Tibial nerve (tissue), 4 donors: ENCODE data around the gene HSPB7. TPM values are rescaled to one million over a fixed set of nuclear protein-coding genes. Genes with fewer than 3 reads are reported as not detected.
"Not testable (repeated sequence)": the region's sequence is repeated elsewhere in the genome, so short reads cannot be mapped to it uniquely, and the experiment has no call there.

Experiments used
- DNase-seq, 2 donors: peaks; one replicate each; pipeline ENCODE4 v3.0.0-alpha.2; 2019; ENCODE audit warnings: low spot score in 2 of 2
- H3K27ac ChIP-seq, 4 donors: fragments of 200-600 bp; sonication (generic) in 3 of 4; one replicate each; pipeline ENCODE4 v1.5.1; 2017 to 2019; ENCODE audit warnings: mild to moderate bottlenecking in 1 of 4
- H3K27me3 ChIP-seq, 2 donors: fragments of 200-600 bp; sonication (generic) in 1 of 2; one replicate each; pipeline versions ENCODE4 v1.5.1 to v1.6.0; 2017 to 2019
- H3K36me3 ChIP-seq, 3 donors: fragments of 200-600 bp; sonication (generic); one replicate each; pipeline ENCODE4 v1.5.1; 2018 to 2019
- H3K4me1 ChIP-seq, 4 donors: fragments of 200-600 bp; sonication (generic) in 3 of 4; one replicate each; pipeline ENCODE4 v1.5.1; 2017 to 2019
- H3K4me3 ChIP-seq, 4 donors: fragments of 200-600 bp; sonication (generic) in 3 of 4; one replicate each; pipeline ENCODE4 v1.5.1; 2017 to 2019; ENCODE audit warnings: mild to moderate bottlenecking in 1 of 4, moderate library complexity in 1 of 4
- H3K9me3 ChIP-seq, 4 donors: fragments of 200-600 bp; sonication (generic) in 3 of 4; one replicate each; pipeline ENCODE4 v1.5.1; 2017 to 2019
- EP300 ChIP-seq, 2 donors: sonication (generic); formaldehyde crosslinking; IDR thresholded peaks; one replicate each; pipeline ENCODE4 v1.6.1; 2017; ENCODE audit warnings: antibody characterized with exemption in 2 of 2, mild to moderate bottlenecking in 1 of 2
- POLR2A ChIP-seq, 2 donors: fragments of 450-650 bp; IDR thresholded peaks; one replicate each; pipeline ENCODE4 v1.6.1; 2017; ENCODE audit warnings: antibody characterized with exemption in 2 of 2, mild to moderate bottlenecking in 2 of 2, moderate library complexity in 2 of 2
- WGBS, 2 donors: methylation state at CpG; one replicate each; pipeline ENCODE4 v1.1.5; 2018; 5-methylcytosine and 5-hydroxymethylcytosine counted together
- total RNA-seq, 4 donors: library from RNA; depleted of rRNA; stranded (reverse); fragments of >200 nt; gene quantifications; one replicate each; pipeline ENCODE4 v1.1.0, GENCODE V29; 2016
- TF ChIP-seq, protein P1 (sequence below), 5 experiments: fragments of 200-600 bp in 3 of 5; fragments of 450-650 bp in 2 of 5; sonication (generic) in 3 of 5; IDR thresholded peaks; one replicate each; pipeline ENCODE4 v1.5.1; 2016 to 2019; ENCODE audit warnings: antibody characterized with exemption in 5 of 5, mild to moderate bottlenecking in 3 of 5, moderate library complexity in 2 of 5

The HSPB7 gene
- total RNA-seq, 4 donors from 2014 or later = 10.4 to 42.6 (median 27.6) TPM

DNA sequence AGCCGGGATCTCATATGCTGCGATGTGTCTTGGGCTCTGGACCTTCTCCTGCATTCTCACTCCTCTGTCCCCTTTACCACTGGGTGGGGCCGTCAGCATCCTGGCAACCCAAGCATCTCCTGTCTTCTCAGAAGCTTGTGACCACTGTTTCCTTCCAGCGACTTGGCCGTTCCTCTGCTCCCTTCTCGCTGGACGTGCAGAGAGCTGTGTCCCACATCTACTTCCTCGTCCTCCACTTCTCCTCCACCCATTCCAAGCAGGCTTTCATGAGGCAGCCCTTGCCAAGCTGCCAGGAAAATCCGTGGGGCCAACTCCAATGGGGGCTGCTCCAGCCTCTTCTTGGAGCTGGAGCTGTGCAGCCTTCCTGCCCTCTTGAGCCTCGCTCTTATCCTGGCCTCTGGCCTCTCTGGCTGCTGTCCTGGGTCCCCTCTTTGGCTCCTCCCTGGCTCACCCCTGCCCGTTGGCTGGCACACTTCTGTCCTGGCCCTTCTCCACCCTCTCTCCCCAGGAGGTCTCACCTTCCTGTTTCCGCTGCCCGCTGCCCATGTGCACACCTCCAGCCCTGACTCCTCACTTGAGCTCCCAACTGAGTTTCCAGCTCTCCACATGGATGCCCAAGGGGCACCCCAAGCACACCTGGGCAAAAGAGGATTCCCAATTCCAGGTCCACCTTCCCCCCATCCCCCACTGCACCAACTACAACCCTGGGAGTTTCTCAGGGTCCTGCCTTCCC lies 46.9 kb upstream of the HSPB7 start:
- Histone ChIP-seq H3K9me3 (no peaks in the 10 kb centered on the region), H3K27me3 (no peaks in the 10 kb centered on the region), H3K27ac (no peak overlapping the region), H3K36me3 (no peaks in the 10 kb centered on the region), H3K4me3 (no peak overlapping the region), H3K4me1 (peaks cover 0 to 14% (median 2%) of the 10 kb centered on the region in 4 donors)
- TF ChIP-seq EP300 (IDR thresholded peaks at IDR 0.05) (no peak), POLR2A (IDR thresholded peaks at IDR 0.05) (no peak)
- TF ChIP-seq, protein P1, sequence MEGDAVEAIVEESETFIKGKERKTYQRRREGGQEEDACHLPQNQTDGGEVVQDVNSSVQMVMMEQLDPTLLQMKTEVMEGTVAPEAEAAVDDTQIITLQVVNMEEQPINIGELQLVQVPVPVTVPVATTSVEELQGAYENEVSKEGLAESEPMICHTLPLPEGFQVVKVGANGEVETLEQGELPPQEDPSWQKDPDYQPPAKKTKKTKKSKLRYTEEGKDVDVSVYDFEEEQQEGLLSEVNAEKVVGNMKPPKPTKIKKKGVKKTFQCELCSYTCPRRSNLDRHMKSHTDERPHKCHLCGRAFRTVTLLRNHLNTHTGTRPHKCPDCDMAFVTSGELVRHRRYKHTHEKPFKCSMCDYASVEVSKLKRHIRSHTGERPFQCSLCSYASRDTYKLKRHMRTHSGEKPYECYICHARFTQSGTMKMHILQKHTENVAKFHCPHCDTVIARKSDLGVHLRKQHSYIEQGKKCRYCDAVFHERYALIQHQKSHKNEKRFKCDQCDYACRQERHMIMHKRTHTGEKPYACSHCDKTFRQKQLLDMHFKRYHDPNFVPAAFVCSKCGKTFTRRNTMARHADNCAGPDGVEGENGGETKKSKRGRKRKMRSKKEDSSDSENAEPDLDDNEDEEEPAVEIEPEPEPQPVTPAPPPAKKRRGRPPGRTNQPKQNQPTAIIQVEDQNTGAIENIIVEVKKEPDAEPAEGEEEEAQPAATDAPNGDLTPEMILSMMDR (IDR thresholded peaks at IDR 0.05) = no peak
- whole genome bisulfite sequencing, 2 donors = 41 to 45% methylated on average over 13 of the region's 13 CpGs
- DNase-seq = no peak

DNA sequence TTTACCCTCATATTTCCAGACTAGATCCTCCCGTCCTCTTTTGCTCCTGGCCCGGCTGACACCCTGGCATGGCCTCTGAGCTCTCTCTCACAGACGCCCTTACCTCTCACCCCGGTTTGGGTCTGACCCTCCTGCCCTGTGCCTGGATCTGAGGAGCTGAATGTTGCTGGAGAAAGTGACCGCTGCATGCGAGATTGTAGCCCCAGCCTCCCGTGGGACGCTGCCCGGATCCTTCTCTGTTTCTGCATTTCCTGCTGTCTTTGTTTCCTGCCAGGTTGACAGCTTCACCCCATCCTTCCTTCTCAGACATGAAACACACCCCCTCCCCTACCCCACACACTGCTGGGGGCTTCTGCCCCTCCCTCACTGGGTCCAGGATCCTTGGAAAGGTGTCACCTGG lies 46.1 kb upstream of the HSPB7 start:
- H3K4me3 ChIP-seq = no peak overlapping the region
- peaks cover 0 to 14% (median 2%) of the 10 kb centered on the region in 4 donors for H3K4me1 ChIP-seq
- H3K36me3 ChIP-seq = no peaks in the 10 kb centered on the region
- H3K27me3 ChIP-seq = no peaks in the 10 kb centered on the region
- WGBS, 2 donors = 54 to 61% methylated on average over 9 of the region's 9 CpGs
- H3K27ac ChIP-seq = no peak overlapping the region
- TF ChIP-seq, protein P1 (IDR thresholded peaks at IDR 0.05) = no peak
- TF ChIP-seq EP300 (IDR thresholded peaks at IDR 0.05) = no peak
- TF ChIP-seq POLR2A (IDR thresholded peaks at IDR 0.05) = no peak
- DNase-seq = no peak
- no peaks in the 10 kb centered on the region for H3K9me3 ChIP-seq

DNA sequence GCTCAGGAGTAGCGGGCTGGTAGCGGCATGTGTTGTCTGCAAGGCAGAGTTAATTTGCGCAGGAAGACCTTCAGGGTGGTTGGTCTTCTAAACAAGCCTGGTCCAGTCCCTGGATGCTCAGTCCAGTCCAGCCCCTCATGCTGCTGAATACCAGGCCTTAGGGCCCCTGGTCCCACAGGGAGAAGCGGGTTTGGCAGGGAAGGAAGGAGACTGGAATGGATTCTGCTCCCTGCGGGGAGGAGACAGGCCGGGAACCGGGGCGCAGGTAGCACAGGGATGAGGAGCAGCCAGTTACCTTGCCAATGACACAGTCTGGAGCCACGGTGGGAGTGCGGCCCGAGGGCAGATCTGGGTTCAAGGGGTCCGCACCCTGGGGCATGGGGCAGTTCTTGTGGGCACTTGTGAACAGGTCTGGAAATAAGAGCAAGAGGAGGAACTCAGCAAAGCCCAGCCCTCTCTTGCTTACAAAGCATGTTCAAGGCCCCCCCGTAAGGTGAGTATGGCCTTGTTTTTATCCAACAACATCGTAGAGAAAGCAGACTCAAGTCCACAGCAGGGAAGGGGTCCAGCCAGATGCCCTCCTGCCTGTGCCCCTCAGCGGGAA lies 45.5 kb upstream of the HSPB7 start:
- Histone ChIP-seq H3K4me1 (peaks cover 0 to 11% (median 2%) of the 10 kb centered on the region in 4 donors), H3K27ac (no peak overlapping the region), H3K4me3 (no peak overlapping the region), H3K27me3 (no peaks in the 10 kb centered on the region), H3K36me3 (no peaks in the 10 kb centered on the region), H3K9me3 (no peaks in the 10 kb centered on the region)
- TF ChIP-seq POLR2A (IDR thresholded peaks at IDR 0.05) (no peak), EP300 (IDR thresholded peaks at IDR 0.05) (no peak)
- TF ChIP-seq, protein P1 (IDR thresholded peaks at IDR 0.05) = no peak
- DNase-seq = no peak
- WGBS, 2 donors = 89 to 93% methylated on average over 15 of the region's 15 CpGs

DNA sequence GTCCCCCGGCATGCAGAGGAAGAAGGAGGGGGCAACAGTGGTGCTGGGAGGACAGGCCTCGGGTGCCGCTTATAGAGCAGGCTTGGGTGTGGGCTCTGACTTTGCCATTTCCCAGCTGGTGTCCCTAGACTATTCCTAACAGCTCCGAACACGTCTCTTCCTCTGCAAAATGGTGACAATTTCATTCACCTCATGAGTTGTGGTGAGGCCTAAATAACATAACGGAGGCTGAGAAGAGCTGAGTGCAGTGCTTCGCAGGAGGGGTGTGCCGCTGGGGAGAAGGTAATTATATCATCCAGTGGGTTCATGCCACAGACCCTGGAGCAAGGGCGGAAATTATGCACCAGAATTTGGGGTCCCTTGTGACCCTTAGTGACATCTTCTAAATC lies 44.8 kb upstream of the HSPB7 start:
- not testable (repeated sequence) for H3K36me3 ChIP-seq, H3K27me3 ChIP-seq, H3K4me1 ChIP-seq, H3K27ac ChIP-seq, DNase-seq, H3K9me3 ChIP-seq, H3K4me3 ChIP-seq
- 78 to 81% methylated on average over 9 of the region's 9 CpGs for WGBS, 2 donors

DNA sequence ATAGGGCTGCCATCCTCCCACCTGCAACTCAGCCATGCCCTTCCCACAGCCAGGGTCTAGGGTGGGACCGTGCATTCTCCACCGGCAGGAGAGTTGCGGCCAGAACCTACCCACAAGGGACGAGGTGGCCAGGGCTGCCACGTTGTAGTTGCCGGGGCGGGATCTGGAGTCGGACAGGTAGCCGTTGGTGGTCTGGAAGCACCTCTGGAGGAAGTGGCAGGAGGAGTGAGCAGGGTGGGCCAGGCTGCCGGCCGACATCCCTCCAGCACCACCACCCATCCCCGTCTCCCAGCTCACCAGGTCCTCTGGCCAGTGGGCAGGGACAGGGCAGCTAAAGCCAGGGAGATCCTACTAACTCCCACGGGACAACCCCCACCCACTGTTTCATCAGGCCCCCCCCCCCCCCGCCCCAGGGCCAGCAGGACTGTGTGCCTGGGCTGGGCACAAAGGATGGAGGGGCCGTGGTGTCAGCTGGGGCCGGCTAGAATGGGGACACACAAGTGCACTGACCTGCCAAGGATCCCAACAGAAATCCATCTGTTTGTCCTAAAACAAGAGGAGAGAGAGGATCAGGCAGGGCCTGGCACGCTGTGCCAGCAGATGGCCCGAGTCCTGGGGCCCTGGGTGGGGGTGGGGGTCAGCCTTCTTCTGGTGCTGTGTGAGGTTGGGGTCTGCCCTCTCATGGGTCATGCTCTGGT lies 44.3 kb upstream of the HSPB7 start:
- H3K4me3 ChIP-seq, H3K27ac ChIP-seq, H3K36me3 ChIP-seq, H3K4me1 ChIP-seq, H3K9me3 ChIP-seq, DNase-seq, H3K27me3 ChIP-seq: not testable (repeated sequence)
- WGBS, 2 donors = 58 to 75% methylated on average over 8 to 12 of the region's 18 CpGs

DNA sequence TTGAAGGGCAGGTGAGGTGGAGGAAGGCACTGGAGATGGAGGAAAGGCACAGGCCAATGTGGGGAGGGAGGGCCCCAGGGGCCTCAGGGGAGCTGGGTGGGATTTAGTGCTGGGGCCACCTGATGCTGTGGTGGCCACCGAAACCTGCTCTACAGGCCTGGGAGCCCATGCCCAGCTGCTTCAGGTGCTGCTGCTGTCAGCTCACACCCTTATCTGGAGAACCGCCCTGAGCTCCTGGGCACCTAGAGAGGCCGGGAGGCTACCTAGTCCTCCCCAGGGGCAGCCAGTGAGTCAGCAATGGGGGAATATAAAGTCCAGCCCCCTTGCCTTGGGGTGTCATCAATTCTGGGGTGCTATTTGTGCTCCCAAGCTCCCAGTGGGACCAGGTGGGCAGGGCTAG lies 43.4 kb upstream of the HSPB7 start:
- Histone ChIP-seq H3K9me3 (no peaks in the 10 kb centered on the region), H3K27me3 (no peaks in the 10 kb centered on the region), H3K4me1 (peaks cover 0 to 7% (median 0%) of the 10 kb centered on the region in 4 donors), H3K27ac (no peak overlapping the region), H3K4me3 (no peak overlapping the region), H3K36me3 (no peaks in the 10 kb centered on the region)
- TF ChIP-seq EP300 (IDR thresholded peaks at IDR 0.05) (no peak), POLR2A (IDR thresholded peaks at IDR 0.05) (no peak)
- TF ChIP-seq, protein P1 (IDR thresholded peaks at IDR 0.05) = no peak
- WGBS, 2 donors = 92 to 96% methylated on average over 3 of the region's 3 CpGs
- no peak for DNase-seq

DNA sequence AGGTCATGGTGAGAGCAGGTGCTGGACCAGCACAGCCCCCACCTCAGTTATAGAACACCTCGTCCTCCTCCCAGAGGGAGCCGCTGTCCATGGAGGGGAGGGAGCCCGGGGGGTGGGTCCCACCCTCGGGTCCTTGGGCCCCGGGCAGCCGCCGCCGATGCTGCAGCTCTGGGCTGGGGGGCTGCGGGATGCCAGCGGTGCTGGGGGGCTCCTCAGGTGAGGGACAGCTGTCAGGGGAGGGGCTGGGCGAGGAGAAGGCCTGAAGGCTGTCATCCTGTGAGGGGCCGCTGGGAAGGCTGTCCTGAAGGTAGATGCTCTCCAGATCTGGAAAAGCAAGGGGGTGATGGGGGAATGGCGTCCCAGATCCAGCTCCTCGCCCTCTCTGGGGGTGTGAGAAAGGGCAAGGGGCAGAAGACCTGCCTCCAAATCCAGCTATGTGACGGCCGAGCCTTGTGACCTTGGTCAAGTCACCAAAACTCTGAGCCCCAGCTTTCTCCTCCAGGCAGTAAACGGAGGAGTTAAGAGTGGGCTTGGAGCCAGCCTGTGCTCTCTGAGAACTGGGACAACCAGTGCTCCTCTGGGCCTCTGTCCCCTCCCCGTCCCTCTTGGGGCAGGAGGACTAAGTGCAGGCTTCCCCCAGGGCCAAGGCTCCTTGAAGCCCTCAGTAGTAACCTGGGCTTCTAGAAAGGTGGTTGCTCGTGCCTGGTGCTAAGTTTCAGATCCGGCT lies 40.7 kb upstream of the HSPB7 start:
- H3K27ac ChIP-seq = not testable (repeated sequence)

DNA sequence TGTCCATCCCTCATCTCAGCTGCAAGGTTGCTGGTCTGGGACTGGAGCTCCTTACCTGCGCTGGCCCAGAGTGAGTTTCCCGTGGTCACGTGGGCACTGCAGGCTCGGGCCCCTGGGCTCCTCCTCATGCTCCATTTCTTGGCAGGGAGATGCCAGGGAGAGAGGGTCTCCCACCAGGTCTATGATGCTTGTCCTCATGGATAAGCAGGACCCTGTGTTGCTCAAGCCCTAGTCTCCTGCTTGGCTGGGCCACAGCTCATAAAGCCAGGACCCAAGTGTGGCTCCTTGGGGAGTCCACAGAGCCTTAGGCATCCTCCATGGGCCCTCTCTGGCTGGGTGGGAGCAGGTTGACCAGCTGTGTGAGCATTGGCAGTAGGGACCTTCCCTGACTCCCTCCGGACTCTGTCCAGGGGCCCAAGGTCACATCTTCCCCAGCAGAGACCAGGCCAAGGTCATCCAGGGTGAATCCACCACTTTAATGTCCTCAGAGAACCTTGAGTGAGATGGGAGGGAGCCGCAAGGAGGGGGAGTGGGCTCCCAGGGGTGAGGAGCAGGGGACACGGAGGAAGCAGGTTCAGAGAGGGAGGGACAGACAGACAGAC lies 39.6 kb upstream of the HSPB7 start:
- DNase-seq, H3K9me3 ChIP-seq, H3K36me3 ChIP-seq, H3K27me3 ChIP-seq, H3K4me1 ChIP-seq, H3K4me3 ChIP-seq, H3K27ac ChIP-seq: not testable (repeated sequence)
- WGBS, 2 donors = 70 to 82% methylated on average over 7 of the region's 7 CpGs

More for the DNA sequence above, 40.7 kb upstream of the HSPB7 start:
- not testable (repeated sequence) for H3K4me1 ChIP-seq, DNase-seq, H3K4me3 ChIP-seq, H3K9me3 ChIP-seq, H3K27me3 ChIP-seq, H3K36me3 ChIP-seq
- 67 to 76% methylated on average over 14 to 16 of the region's 20 CpGs for WGBS, 2 donors
